Adrenal gland (tissue), 5 donors: ENCODE data around the gene DNAJC6.

Source experiments
- CTCF ChIP-seq, 6 experiments: fragments of 450-650 bp in 4 of 6; fragments of 200-600 bp in 2 of 6; sonication (generic) in 1 of 6; IDR thresholded peaks; 1 replicate in 5 of 6; 2 replicates in 1 of 6; pipeline versions ENCODE4 v1.5.1 to v1.8.0; 2016 to 2021; ENCODE audit warnings: antibody characterized with exemption in 6 of 6, mild to moderate bottlenecking in 2 of 6, moderate library complexity in 1 of 6
- POLR2A ChIP-seq, 2 donors: fragments of 450-650 bp; IDR thresholded peaks; one replicate each; pipeline ENCODE4 v1.6.1; 2017; ENCODE audit warnings: antibody characterized with exemption in 2 of 2, mild to moderate bottlenecking in 2 of 2, moderate library complexity in 1 of 2
- donor health status: DM: no; HTN: no; CAD: no.

DNA sequence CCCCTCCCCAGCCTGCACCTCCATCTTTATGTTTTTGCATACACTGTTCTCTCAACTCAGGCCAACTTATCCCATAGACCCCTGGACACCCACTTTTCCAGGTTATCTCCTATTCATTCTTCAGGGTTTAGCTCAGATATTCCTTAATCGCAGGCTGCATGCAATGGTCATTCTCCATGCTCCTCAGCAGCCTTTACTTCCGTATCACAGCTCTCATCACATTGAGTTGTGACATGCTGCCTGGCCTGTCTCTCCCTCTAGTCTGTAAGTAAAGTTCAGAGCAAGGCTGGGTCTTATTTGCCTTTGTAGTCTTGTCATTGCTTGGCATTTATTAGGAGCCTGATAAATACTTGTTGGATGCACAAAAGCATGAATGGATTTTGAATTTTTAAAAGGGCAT lies 6.9 kb downstream of the DNAJC6 start:
- TF ChIP-seq CTCF (IDR thresholded peaks at IDR 0.05): no peak
- no peak for TF ChIP-seq POLR2A (IDR thresholded peaks at IDR 0.05)
